A673 (cell line): ENCODE measurements around the gene FGFR1OP2.

Experiments
- CTCF ChIP-seq: fragments of 300-800, 200-600 bp; sonication (generic); conservative IDR thresholded peaks from 2 replicates; pipeline ENCODE4 v1.5.1; 2017; ENCODE audit warnings: low read depth, mild to moderate bottlenecking, antibody characterized with exemption, low read length, moderate library complexity, mixed read lengths
- EZH2 ChIP-seq: fragments of 200-600 bp; sonication (generic); IDR thresholded peaks from 2 replicates; pipeline ENCODE4 v1.6.1; 2017; ENCODE audit warnings: borderline replicate concordance, low read depth, mild to moderate bottlenecking, mixed read lengths, antibody characterized with exemption, low read length; ENCODE audit not compliant: poor library complexity, severe bottlenecking

- TF ChIP-seq CTCF, result no peak
- TF ChIP-seq EZH2, result no peak
Measured at GRCh38 chr12:26890784-26891183, 47.5 kb upstream of the FGFR1OP2 start.
